Immature natural killer cell (primary cell): ENCODE measurements around the gene SLX9. TPM values are rescaled to one million over a fixed set of nuclear protein-coding genes. Genes with fewer than 3 reads are reported as not detected.

Experiments
- DNase-seq, 3 donors: peaks; one replicate each; pipeline ENCODE4 v3.0.0; 2022; ENCODE audit warnings: mixed read lengths in 1 of 3
- H3K27ac Mint-ChIP-seq, 6 donors: one replicate each; pipeline ENCODE4 v1.8.0; 2020; ENCODE audit warnings: mixed read lengths in 6 of 6, mild to moderate bottlenecking in 5 of 6, inconsistent platforms in 4 of 6, moderate library complexity in 3 of 6
- H3K27me3 Mint-ChIP-seq, 3 donors: one replicate each; pipeline ENCODE4 v1.8.0; 2020 to 2021; ENCODE audit warnings: low read depth in 3 of 3, mild to moderate bottlenecking in 3 of 3, mixed read lengths in 3 of 3, moderate library complexity in 3 of 3, inconsistent platforms in 1 of 3
- H3K36me3 Mint-ChIP-seq, 3 donors: one replicate each; pipeline ENCODE4 v1.8.0; 2020; ENCODE audit warnings: mixed read lengths in 3 of 3, inconsistent platforms in 2 of 3, mild to moderate bottlenecking in 2 of 3
- H3K4me1 Mint-ChIP-seq, 2 donors: one replicate each; pipeline ENCODE4 v1.8.0; 2020; ENCODE audit warnings: inconsistent platforms in 2 of 2, mild to moderate bottlenecking in 2 of 2, mixed read lengths in 2 of 2, moderate library complexity in 1 of 2
- H3K4me3 Mint-ChIP-seq, 5 donors: one replicate each; pipeline ENCODE4 v1.8.0; 2020; ENCODE audit warnings: mild to moderate bottlenecking in 5 of 5, mixed read lengths in 5 of 5, inconsistent platforms in 3 of 5, moderate library complexity in 3 of 5
- H3K9me3 Mint-ChIP-seq, 6 donors: one replicate each; pipeline ENCODE4 v1.8.0; 2020; ENCODE audit warnings: mild to moderate bottlenecking in 6 of 6, mixed read lengths in 6 of 6, inconsistent platforms in 4 of 6, moderate library complexity in 3 of 6
- polyA plus RNA-seq, 3 donors: library from polyadenylated mRNA; unstranded; fragments of 300-500 nt; fragmentation: Illumina TruSeq; gene quantifications; one replicate each; pipeline ENCODE4 v1.2.3, GENCODE V29; 2021

Gene SLX9
- polyA plus RNA-seq, 3 donors from 2014 or later: 7.1 to 12.4 (median 11.3) TPM

DNA sequence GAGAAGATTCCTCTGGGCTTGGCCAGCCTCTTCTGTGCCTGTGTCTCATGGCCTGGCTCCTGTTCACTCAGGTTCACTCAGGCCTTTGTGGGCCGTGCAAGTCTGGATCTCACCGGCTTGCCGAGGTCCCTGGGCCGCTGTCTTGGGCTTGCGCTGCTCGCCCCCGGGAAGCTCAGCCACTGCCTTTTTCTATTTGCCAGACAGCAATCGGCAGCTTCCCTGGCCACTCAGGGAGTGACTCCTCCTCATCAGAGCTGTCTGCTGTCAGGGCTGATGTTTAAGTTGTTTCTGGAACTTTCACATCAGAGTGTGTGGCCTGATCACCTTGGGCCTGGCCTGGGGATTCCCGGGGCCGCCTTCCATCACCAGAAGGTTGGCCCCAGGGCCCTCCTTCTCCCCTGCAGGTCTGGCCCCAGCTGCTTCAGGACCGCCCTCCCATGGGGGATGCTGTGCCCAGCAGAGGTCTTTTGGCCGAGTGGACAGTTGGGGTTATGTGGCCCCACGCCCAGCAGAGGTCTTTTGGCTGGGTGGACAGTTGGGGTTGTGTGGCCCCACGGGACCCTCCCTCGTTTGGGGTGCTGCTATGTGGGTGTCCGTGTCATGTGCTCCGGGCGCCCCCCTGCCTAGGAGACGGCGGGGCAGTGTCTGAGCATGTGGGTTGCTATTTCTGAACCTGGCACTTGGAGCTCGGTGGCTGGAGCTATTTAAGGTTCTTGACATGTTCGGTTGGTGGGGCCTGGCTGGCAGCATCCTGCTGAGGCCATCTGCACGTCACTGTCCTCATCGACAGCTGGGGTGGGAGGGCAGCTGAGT is 12.5 kb downstream of the SLX9 start:
- DNase-seq: no peak
- no peaks in the 10 kb centered on the region for H3K9me3 Mint-ChIP-seq
- H3K4me3 Mint-ChIP-seq: no peak overlapping the region
- peaks cover 0 to 1% (median 0%) of the 10 kb centered on the region in 3 donors for H3K27me3 Mint-ChIP-seq
- H3K4me1 Mint-ChIP-seq: peaks cover 6% of the 10 kb centered on the region in 2 donors
- peaks cover 0 to 10% (median 6%) of the 10 kb centered on the region in 3 donors for H3K36me3 Mint-ChIP-seq
- H3K27ac Mint-ChIP-seq: no peak overlapping the region

DNA sequence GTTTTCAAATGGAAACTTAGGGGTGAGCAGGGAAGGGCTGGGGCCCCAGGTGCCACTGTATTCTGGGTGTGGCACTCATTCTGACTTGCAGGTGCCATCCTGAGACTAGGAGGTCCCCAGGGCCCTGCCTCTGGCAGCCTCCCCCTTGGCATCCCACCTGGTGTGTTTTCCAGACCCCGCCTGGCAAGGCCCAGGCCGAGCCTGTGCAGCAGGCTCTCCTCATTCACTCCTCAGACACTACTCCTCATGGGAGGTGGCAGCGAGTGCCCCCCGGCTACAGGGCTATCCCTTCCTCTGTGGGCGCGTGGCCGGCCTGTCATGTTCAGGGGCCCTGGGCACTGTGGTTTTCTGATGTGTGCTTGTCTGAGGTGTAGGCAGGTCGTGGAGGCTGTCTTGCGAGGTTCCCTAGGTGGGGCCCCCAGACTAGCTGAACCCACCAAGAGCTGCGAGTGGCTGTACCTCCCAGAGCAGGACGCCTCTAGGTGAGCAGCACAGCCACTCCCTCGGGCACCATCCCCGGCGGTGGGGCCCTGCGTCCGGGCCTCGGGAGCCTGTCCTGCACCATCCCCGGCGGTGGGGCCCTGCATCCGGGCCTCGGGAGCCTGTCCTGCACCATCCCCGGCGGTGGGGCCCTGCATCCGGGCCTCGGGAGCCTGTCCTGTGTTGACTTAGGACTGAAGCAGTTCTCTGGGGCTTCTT is 13.2 kb downstream of the SLX9 start:
- H3K4me3 Mint-ChIP-seq: no peak overlapping the region
- H3K4me1 Mint-ChIP-seq: peaks cover 6% of the 10 kb centered on the region in 2 donors
- H3K36me3 Mint-ChIP-seq: peaks cover 0 to 14% (median 11%) of the 10 kb centered on the region in 3 donors
- peaks cover 0 to 2% (median 1%) of the 10 kb centered on the region in 3 donors for H3K27me3 Mint-ChIP-seq
- no peak overlapping the region for H3K27ac Mint-ChIP-seq
- no peak for DNase-seq
- H3K9me3 Mint-ChIP-seq: no peaks in the 10 kb centered on the region

DNA sequence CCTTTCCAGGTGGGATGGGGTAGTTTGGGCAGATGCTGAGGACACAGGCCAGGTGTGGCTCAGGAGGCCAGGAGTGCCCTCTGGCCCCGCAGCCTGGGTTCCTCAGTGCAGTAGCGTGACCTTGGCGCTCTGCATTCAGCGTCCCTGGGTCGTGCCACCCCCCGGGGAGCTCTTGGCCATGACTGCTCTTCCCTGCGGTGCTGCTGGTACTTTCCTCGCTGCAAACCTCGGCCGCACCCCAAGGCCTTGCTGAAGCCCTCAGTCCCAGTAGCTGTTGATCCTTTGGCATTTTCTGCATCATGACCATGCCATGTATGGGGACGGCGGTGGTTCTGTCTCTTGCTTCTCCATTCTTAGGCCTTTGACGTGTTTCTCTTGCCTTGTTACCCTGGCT is 13.8 kb downstream of the SLX9 start:
- Mint-ChIP-seq H3K9me3 (no peaks in the 10 kb centered on the region), H3K4me1 (peaks cover 6% of the 10 kb centered on the region in 2 donors), H3K36me3 (peaks cover 0 to 14% (median 11%) of the 10 kb centered on the region in 3 donors), H3K27ac (no peak overlapping the region), H3K27me3 (peaks cover 0 to 2% (median 1%) of the 10 kb centered on the region in 3 donors), H3K4me3 (no peak overlapping the region)
- no peak for DNase-seq

DNA sequence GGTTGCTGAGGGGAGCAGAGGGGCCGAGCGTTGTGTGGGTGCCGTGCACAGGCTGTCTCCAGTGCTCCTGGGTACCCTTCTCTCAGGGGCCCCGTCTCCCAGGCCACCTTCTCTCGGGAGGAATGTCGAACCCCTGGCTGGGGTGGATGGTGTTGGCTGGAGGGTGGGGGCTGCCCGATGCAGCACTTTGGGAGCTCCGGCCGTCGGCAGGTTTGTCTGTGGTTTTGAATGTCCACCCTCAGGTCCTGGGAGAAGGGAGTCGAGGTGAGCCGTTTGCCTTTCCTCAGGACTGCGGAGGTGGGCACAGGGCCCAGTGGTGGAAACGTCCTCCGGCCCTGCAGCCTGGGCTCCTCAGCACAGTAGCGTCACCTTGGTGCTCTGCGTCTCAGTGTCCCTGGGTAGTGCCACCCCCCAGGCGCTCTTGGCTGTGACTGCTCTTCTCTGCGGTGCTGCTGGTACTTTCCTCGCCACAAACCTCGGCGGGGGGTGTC is 14.5 kb downstream of the SLX9 start:
- no peaks in the 10 kb centered on the region for H3K9me3 Mint-ChIP-seq
- peaks cover 6% of the 10 kb centered on the region in 2 donors for H3K4me1 Mint-ChIP-seq
- DNase-seq: no peak
- H3K4me3 Mint-ChIP-seq: no peak overlapping the region
- no peak overlapping the region for H3K27ac Mint-ChIP-seq
- peaks cover 0 to 2% (median 1%) of the 10 kb centered on the region in 3 donors for H3K27me3 Mint-ChIP-seq
- H3K36me3 Mint-ChIP-seq: peaks cover 0 to 14% (median 14%) of the 10 kb centered on the region in 3 donors

DNA sequence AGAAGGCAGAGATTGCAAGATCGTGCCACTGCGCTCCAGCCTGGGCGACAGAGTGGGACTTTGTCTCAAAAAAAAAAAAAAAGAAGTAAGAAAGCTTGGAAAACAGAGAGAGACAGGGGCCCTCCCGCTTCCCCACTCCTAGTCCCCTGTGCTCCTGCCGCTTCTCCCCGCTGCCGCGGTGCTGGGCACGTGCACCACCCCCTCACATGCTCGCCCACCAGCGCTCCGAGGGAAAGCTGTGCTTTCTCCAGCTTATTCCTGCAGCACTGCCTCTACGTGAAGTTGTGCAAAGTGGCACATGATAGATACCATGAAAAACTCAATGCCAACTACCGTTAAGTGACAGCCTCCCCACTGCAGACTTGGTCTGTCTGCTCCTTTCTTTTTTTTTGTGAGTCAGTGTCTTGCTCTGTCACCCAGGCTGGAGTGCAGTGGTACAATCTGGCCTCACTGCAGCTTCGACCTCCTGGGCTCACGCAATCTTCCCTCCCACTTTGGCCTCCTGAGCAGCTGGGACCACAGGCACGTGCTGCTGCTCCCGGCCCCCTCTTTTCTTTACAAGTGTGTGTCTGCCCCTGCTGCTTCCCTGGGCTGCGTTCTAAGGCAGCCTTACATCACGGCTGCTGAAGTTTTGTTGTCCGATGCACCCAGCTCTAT is 15.4 kb downstream of the SLX9 start:
- DNase-seq: no peak
- Mint-ChIP-seq H3K4me1 (peaks cover 0 to 1% of the 10 kb centered on the region in 2 donors), H3K27me3 (peaks cover 0 to 2% (median 1%) of the 10 kb centered on the region in 3 donors), H3K27ac (no peak overlapping the region), H3K4me3 (no peak overlapping the region), H3K36me3 (peaks cover 0 to 14% (median 14%) of the 10 kb centered on the region in 3 donors), H3K9me3 (no peaks in the 10 kb centered on the region)

- no peak overlapping the region for H3K4me3 Mint-ChIP-seq
- H3K4me1 Mint-ChIP-seq: peaks cover 0 to 1% of the 10 kb centered on the region in 2 donors
- peaks cover 0 to 2% (median 1%) of the 10 kb centered on the region in 3 donors for H3K27me3 Mint-ChIP-seq
- peaks cover 0 to 17% (median 15%) of the 10 kb centered on the region in 3 donors for H3K36me3 Mint-ChIP-seq
- H3K27ac Mint-ChIP-seq: peak overlapping the region in 2 of 6 donors; percentile 34 to 44
- H3K9me3 Mint-ChIP-seq: no peaks in the 10 kb centered on the region
- DNase-seq: no peak
Observed at GRCh38 chr21:44955798-44956175, 16.0 kb downstream of the SLX9 start.

DNA sequence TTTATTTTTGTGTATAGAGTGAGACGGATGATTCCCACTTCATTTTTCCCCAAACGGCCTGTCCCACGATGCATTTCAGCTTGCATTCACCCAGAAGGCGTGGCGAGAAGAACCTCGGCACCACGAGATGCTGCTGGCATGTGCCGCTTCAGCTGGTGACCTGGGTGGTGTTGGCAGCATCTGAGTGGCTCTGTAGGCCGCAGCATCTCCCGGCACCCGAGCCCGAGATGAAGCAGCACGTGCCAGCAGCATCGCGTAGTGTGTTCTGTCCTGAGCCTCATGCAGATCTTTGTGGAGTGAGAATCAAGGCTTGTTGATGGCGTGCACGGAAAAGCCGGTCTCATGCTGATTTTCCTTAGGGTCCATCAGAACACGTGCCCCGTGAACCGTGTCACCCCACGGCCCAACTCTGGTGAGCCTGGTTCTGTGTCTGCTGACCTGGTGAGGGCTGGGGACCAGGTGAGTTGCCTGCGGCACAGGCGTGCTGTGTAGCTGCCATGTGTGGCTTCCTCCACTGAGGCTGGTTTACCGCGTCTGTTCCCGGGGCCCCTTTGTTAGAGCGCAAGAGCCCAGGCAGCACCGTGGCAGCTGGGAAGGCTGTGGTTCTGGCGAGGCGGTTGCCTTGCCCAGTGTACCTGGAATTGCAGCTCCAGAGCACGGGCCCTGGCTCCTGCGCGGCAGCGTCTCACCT is 16.7 kb downstream of the SLX9 start:
- peaks cover 0 to 23% (median 23%) of the 10 kb centered on the region in 3 donors for H3K36me3 Mint-ChIP-seq
- H3K27me3 Mint-ChIP-seq: peaks cover 0 to 2% (median 1%) of the 10 kb centered on the region in 3 donors
- H3K4me3 Mint-ChIP-seq: no peak overlapping the region
- peaks cover 0 to 1% of the 10 kb centered on the region in 2 donors for H3K4me1 Mint-ChIP-seq
- DNase-seq: no peak
- peak overlapping the region in 1 of 6 donors; percentile 34 for H3K27ac Mint-ChIP-seq
- no peaks in the 10 kb centered on the region for H3K9me3 Mint-ChIP-seq

GRCh38 chr21:44957047-44957831 is 17.4 kb downstream of the SLX9 start:
- H3K27me3 Mint-ChIP-seq: peaks cover 0 to 2% (median 0%) of the 10 kb centered on the region in 3 donors
- DNase-seq: no peak
- peak overlapping the region in 1 of 6 donors; percentile 45 for H3K27ac Mint-ChIP-seq
- H3K4me1 Mint-ChIP-seq: peaks cover 0 to 1% of the 10 kb centered on the region in 2 donors
- H3K9me3 Mint-ChIP-seq: no peaks in the 10 kb centered on the region
- no peak overlapping the region for H3K4me3 Mint-ChIP-seq
- H3K36me3 Mint-ChIP-seq: peaks cover under 1 to 30% (median 28%) of the 10 kb centered on the region in 3 donors

DNA sequence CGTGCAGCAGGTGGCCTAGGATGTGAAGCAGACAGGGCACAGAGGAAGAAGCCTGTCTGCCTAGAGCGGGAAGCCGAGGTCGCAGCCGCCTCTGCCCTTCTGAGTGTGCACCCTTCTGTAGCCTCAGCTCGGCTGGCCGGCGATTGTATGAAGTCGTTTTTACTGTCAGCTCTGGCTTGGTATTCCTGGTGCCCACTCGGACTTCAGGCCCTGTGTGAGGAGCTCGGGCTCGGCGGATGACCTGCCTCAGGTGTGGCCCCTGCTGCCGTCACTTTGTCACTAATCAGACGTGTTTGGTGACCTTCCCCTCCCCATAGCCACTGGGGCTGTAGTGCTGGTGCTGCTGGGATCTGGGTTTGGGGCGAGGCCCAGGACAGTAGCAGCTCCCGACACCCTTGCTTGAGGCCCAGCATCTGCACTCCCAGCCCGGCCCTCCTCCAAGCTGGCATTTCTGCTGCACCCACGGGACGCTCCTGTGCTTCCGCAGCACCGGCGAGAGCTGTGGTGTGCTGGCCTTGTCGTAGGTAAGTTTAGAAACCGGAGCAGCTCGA is 18.1 kb downstream of the SLX9 start:
- Mint-ChIP-seq H3K4me1 (no peaks in the 10 kb centered on the region), H3K36me3 (peaks cover 4 to 34% (median 34%) of the 10 kb centered on the region in 3 donors), H3K9me3 (no peaks in the 10 kb centered on the region), H3K4me3 (no peak overlapping the region), H3K27ac (no peak overlapping the region), H3K27me3 (peaks cover 0 to 2% (median 0%) of the 10 kb centered on the region in 3 donors)
- no peak for DNase-seq

DNA sequence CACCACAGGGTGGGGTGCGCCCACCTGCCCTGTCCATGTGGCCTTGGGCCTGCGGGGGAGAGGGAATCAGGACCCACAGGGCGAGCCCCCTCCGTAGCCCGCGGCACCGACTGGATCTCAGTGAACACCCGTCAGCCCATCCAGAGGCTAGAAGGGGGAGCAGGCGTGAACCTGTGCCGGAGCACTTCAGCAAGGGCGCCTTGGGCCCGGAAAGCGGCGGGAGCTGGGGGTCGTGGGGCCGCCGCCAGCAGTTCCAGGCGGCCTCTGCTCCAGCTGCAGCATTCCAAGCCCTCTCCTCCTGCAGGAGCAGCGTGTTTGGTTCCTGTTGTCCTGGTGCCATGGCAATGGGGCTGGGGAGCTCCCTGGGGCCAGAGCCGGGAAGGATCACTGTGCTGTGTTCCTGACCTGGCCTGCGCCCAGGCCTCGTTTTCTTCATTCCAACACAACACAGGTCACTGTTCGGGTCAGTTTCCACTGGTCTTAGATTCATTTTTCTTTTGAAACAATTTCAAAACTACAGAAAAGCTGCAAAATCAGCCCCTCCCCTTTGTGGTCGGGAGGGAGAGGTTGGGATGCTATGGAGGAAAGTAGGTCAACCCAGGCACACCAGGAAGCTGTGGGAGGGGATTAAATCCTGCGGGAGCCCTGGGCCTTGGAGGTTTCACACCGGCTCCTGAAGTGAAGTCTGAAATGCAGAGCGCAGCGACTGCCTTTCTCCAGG is 18.8 kb downstream of the SLX9 start:
- DNase-seq: no peak
- H3K27ac Mint-ChIP-seq: no peak overlapping the region
- H3K4me1 Mint-ChIP-seq: peaks cover 2 to 3% of the 10 kb centered on the region in 2 donors
- peaks cover 0 to 5% (median 2%) of the 10 kb centered on the region in 3 donors for H3K27me3 Mint-ChIP-seq
- H3K36me3 Mint-ChIP-seq: peaks cover 4 to 34% (median 34%) of the 10 kb centered on the region in 3 donors
- H3K4me3 Mint-ChIP-seq: no peak overlapping the region
- no peaks in the 10 kb centered on the region for H3K9me3 Mint-ChIP-seq

GRCh38 chr21:44959376-44960091 is 19.7 kb downstream of the SLX9 start:
- DNase-seq: no peak
- no peak overlapping the region for H3K27ac Mint-ChIP-seq

More at GRCh38 chr21:44959376-44960091, 19.7 kb downstream of the SLX9 start:
- H3K4me1 Mint-ChIP-seq: peaks cover 9 to 13% of the 10 kb centered on the region in 2 donors
- H3K4me3 Mint-ChIP-seq: no peak overlapping the region
- H3K27me3 Mint-ChIP-seq: peaks cover 0 to 5% (median 2%) of the 10 kb centered on the region in 3 donors
- H3K9me3 Mint-ChIP-seq: no peaks in the 10 kb centered on the region
- H3K36me3 Mint-ChIP-seq: peaks cover 4 to 34% (median 34%) of the 10 kb centered on the region in 3 donors
